Glutamatergic neuron (in vitro differentiated cells): ENCODE results near the gene SRSF11. TPM values are rescaled to one million over a fixed set of nuclear protein-coding genes. Genes with fewer than 3 reads are reported as not detected.

Experiments used
- DNase-seq: peaks from one replicate; pipeline ENCODE4 v3.0.0; 2022
- H3K27ac Mint-ChIP-seq: one replicate; pipeline ENCODE4 v1.8.0; 2020; ENCODE audit warnings: mild to moderate bottlenecking, mixed read lengths, inconsistent platforms; ENCODE audit not compliant: unreplicated experiment
- H3K27me3 Mint-ChIP-seq: one replicate; pipeline ENCODE4 v1.8.0; 2020; ENCODE audit warnings: mild to moderate bottlenecking, moderate library complexity, mixed read lengths, inconsistent platforms; ENCODE audit not compliant: unreplicated experiment
- H3K36me3 Mint-ChIP-seq: one replicate; pipeline ENCODE4 v1.8.0; 2020; ENCODE audit warnings: mild to moderate bottlenecking, mixed read lengths, inconsistent platforms; ENCODE audit not compliant: unreplicated experiment
- H3K4me1 Mint-ChIP-seq: one replicate; pipeline ENCODE4 v1.8.0; 2020; ENCODE audit warnings: mild to moderate bottlenecking, low read depth, mixed read lengths, inconsistent platforms; ENCODE audit not compliant: unreplicated experiment
- H3K4me3 Mint-ChIP-seq: one replicate; pipeline ENCODE4 v1.8.0; 2020; ENCODE audit warnings: mild to moderate bottlenecking, mixed read lengths, inconsistent platforms; ENCODE audit not compliant: unreplicated experiment
- H3K9me3 Mint-ChIP-seq: one replicate; pipeline ENCODE4 v1.8.0; 2020; ENCODE audit warnings: mild to moderate bottlenecking, moderate library complexity, mixed read lengths, inconsistent platforms; ENCODE audit not compliant: unreplicated experiment
- total RNA-seq: library from RNA; stranded (reverse); fragmentation: NEBNext Ultra II Directional; extraction: Animal tissue kit (Norgen Biotek cat#: 25700); gene quantifications from one replicate; pipeline ENCODE4 v1.2.1, GENCODE V29; 2021; ENCODE audit not compliant: unreplicated experiment
- TF ChIP-seq, protein P1 (sequence below): fragments of 200-600 bp; sonication (generic); IDR thresholded peaks from one replicate; pipeline ENCODE4 v1.5.0; 2021; ENCODE audit not compliant: partially characterized antibody, unreplicated experiment

The SRSF11 gene
- total RNA-seq, 1 donor from 2014 or later = 265 TPM

DNA sequence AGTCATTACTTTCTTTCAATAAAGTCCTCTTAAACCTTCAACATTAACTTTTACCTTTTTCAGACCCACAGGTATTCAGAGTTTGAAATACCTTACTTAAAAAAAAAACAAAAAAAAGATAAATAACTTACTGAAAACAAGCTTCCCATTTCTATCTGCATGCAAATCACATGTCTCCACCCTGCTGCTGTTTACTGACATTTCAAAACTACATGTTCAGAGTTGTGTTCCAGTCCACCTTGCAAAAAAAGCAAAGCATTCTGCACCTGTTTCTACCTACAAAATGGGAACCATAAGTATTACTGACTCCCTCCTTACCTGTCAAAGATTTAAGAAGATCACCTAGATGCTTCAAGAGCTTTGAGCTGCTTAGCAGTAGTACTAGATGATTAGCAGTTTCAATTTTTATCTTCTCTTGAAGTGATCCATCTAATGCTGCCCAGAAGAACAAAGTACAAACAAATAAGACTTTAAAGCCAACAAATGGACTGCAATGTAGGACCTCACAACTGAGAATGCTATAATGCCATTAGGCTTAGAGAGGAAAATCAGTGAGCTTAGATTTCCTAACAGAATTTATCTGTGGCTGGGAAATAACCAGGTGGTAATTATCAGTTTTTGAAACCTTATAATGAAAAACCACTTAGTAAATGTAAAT lies 72.1 kb downstream of the SRSF11 start:
- no peak for DNase-seq
- no peaks in the 10 kb centered on the region for H3K27me3 Mint-ChIP-seq
- H3K36me3 Mint-ChIP-seq = no peaks in the 10 kb centered on the region
- peaks cover 2% of the 10 kb centered on the region for H3K9me3 Mint-ChIP-seq
- TF ChIP-seq, protein P1, sequence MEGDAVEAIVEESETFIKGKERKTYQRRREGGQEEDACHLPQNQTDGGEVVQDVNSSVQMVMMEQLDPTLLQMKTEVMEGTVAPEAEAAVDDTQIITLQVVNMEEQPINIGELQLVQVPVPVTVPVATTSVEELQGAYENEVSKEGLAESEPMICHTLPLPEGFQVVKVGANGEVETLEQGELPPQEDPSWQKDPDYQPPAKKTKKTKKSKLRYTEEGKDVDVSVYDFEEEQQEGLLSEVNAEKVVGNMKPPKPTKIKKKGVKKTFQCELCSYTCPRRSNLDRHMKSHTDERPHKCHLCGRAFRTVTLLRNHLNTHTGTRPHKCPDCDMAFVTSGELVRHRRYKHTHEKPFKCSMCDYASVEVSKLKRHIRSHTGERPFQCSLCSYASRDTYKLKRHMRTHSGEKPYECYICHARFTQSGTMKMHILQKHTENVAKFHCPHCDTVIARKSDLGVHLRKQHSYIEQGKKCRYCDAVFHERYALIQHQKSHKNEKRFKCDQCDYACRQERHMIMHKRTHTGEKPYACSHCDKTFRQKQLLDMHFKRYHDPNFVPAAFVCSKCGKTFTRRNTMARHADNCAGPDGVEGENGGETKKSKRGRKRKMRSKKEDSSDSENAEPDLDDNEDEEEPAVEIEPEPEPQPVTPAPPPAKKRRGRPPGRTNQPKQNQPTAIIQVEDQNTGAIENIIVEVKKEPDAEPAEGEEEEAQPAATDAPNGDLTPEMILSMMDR = no peak
- H3K4me3 Mint-ChIP-seq = no peak overlapping the region
- H3K4me1 Mint-ChIP-seq = no peaks in the 10 kb centered on the region
- no peak overlapping the region for H3K27ac Mint-ChIP-seq

DNA sequence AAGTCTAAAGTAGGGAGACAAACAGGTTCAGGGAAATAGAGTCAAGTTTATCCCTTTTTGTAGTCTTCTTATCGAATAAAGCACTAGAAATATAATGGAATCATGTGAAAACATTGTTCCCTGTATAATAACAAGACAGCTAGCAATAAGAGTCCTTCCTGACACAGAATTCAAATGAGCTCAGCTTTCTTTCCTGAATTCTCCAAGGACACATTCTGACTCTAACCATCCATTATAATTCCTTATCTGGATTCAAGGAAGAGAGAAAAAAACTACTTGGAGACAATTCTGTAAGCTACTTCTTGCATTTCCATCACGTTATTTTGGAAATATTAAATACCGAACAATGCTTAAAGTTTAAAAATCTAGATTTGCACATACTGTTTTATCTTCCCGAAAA lies 74.6 kb downstream of the SRSF11 start:
- H3K9me3 Mint-ChIP-seq = peaks cover 2% of the 10 kb centered on the region
- no peak overlapping the region for H3K4me3 Mint-ChIP-seq
- no peaks in the 10 kb centered on the region for H3K4me1 Mint-ChIP-seq
- no peak for DNase-seq
- no peak overlapping the region for H3K27ac Mint-ChIP-seq
- TF ChIP-seq, protein P1 = no peak
- H3K27me3 Mint-ChIP-seq = no peaks in the 10 kb centered on the region
- H3K36me3 Mint-ChIP-seq = no peaks in the 10 kb centered on the region

DNA sequence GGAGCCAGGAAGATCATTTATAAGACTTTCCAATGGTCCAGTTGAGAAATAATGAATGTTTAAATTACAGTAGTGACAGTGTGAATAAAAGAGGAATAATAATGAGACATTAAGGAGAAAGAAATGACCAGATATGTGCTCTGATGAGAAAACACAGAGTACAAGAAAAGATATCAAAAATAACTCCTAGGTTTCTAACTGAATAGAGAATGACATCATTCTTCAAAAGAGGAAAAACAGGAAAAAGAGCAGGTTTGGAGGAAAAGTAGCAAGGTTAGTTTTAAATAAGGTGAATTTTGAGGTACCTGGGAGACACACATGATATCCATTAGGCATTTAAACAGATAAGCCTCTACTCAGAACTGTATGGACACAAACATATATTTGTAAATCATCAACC lies 78.3 kb downstream of the SRSF11 start:
- no peaks in the 10 kb centered on the region for H3K9me3 Mint-ChIP-seq
- no peak for DNase-seq
- no peaks in the 10 kb centered on the region for H3K4me1 Mint-ChIP-seq
- no peak overlapping the region for H3K27ac Mint-ChIP-seq
- no peak overlapping the region for H3K4me3 Mint-ChIP-seq
- no peaks in the 10 kb centered on the region for H3K36me3 Mint-ChIP-seq
- TF ChIP-seq, protein P1 = no peak
- peaks cover 2% of the 10 kb centered on the region for H3K27me3 Mint-ChIP-seq

Other genes starting within 250 kb of the SRSF11 start
- 47.2 TPM for gene LRRC40, start 15.8 kb upstream of the SRSF11 start, total RNA-seq
- gene ANKRD13C, start 133.3 kb downstream of the SRSF11 start, total RNA-seq = 21.8 TPM
- 7.3 TPM for gene CTH, start 189.9 kb downstream of the SRSF11 start, total RNA-seq